Transverse colon (tissue), 4 donors: ENCODE results near the gene MGA.

Experiments
- CTCF ChIP-seq, 5 experiments: fragments of 200-600 bp in 3 of 5; fragments of 450-650 bp in 2 of 5; sonication (generic) in 3 of 5; IDR thresholded peaks; 1 replicate in 2 of 5; 2 replicates in 3 of 5; pipeline ENCODE4 v1.5.1; 2016 to 2017; ENCODE audit warnings: antibody characterized with exemption in 5 of 5, inconsistent platforms in 3 of 5, mild to moderate bottlenecking in 2 of 5, moderate library complexity in 1 of 5
- EP300 ChIP-seq: sonication (generic); formaldehyde crosslinking; IDR thresholded peaks from one replicate; pipeline ENCODE4 v1.6.1; 2017; ENCODE audit warnings: antibody characterized with exemption, low read depth
- POLR2A ChIP-seq: fragments of 450-650 bp; IDR thresholded peaks from one replicate; pipeline ENCODE4 v1.6.1; 2016; ENCODE audit warnings: antibody characterized with exemption, mild to moderate bottlenecking, moderate library complexity
- POLR2AphosphoS5 ChIP-seq, 3 donors: sonication (generic); formaldehyde crosslinking; IDR thresholded peaks; one replicate each; pipeline ENCODE4 v1.6.1; 2016; ENCODE audit warnings: antibody characterized with exemption in 3 of 3

- TF ChIP-seq POLR2AphosphoS5 (IDR thresholded peaks at IDR 0.05) = no peak
- no peak for TF ChIP-seq CTCF (IDR thresholded peaks at IDR 0.05)
- TF ChIP-seq POLR2A = no peak
- TF ChIP-seq EP300 = no peak
These were observed 4.5 kb upstream of the MGA start for GRCh38 chr15:41655716-41656115.
